ENCODE measurements around the gene FRMD4B.
A peak's percentile ranks its signal among the peaks of the same experiment; 100 is the strongest.

Gene FRMD4B

DNA sequence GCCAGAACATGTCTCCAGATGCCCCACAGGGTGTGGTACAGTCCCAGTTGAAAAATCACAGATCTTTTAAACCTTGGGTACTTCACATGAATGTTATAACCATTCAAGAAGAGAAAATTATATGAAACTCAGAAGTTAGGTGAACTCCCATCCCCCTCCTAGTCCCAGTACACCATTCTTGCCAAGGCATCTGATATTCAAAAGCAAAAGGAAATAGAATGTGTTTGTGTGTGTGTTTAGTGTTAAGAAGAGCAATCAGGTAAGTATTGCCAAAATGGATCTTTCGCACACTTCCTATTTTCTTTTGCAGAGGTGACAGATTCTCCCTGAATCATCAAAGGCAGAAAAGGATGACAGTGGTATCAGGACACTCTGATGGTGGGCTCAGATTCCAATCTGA lies 219.4 kb downstream of the FRMD4B start:
- DNase-seq: no peak

DNA sequence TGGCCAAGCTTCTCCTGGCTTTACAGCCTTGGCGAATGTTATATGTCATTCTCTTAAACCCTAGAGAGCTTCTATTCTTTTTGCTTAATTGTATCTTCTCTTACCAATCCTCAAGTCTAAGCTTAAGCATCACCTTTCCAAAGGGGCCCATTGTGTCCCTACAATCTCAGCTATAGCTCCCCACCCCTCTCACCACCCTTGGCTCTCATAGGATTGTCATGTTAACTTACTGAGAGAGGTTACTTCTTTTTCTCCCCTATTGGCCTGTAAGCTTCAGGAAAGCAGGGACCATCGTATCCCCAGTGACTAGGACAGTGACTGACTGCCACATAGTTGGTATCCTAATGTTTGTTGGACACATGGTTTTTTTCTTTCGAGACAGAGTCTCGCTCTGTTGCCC lies 220.1 kb downstream of the FRMD4B start:
- no peak for DNase-seq

DNA sequence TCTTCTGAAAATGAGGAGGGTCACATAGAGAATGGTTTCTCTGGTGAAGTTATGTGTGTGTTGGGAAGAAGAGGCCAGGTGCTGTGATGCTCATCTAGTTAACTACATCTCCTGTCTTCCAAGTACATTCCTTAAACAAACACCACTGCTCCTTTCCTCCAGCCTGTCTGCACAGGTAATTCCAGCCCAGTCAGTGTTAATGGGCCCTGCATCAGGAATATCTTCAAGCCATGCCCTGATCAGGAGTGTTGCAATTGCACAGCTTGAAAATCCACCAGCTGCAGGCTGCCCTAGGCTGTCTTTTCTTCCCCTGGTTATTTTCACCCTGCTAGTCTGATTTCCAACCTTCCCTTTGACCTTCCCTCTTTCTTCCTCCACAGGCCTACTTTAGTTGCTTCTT lies 221.6 kb downstream of the FRMD4B start:
- DNase-seq: no peak

DNA sequence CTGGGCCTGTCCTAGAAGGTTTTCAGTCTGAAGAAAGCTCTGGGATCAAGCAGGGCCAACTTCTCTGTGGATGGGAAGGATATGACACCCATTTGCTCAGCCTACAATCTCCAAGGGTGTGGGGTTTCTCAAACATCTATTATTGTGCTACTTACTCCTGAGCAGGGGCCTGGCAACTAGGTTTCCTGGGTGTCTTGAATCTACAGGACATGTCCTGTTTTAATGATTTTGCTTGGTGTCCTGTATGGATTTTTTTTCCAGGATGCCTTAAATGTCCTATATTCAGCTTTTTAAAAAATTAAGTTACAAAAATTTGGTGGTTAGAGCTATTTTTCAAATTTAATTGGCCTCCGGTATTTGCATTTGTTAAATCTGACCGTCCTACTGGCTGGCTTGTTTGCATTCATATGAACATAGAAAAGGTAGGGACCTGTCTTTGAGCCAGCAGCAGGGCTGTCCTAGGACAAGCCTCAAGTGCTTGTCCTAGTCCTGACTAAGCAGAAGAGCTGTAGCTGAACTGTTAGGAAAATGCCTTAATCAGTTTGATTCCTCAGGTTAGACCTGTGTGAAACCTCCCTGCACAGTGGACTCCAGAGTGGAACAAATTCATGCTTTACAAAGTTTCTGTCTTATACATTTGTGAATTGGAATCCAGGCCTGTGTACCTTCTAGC lies 223.4 kb downstream of the FRMD4B start:
- no peak for DNase-seq

- DNase-seq: peak; percentile 46
These were observed 224.1 kb downstream of the FRMD4B start for GRCh38 chr3:69161587-69162307.

GRCh38 chr3:69160525-69160924 lies 225.4 kb downstream of the FRMD4B start:
- DNase-seq: no peak

- no peak for DNase-seq
These were observed 225.8 kb downstream of the FRMD4B start for GRCh38 chr3:69160107-69160506.

GRCh38 chr3:69149586-69149985 lies 236.3 kb downstream of the FRMD4B start:
- no peak for DNase-seq

GRCh38 chr3:69145688-69146087 lies 240.2 kb downstream of the FRMD4B start:
- DNase-seq: no peak

- no peak for DNase-seq
These were observed 241.2 kb downstream of the FRMD4B start for GRCh38 chr3:69144631-69145245.

- no peak for DNase-seq
These were observed 242.3 kb downstream of the FRMD4B start for GRCh38 chr3:69143612-69144011.

- DNase-seq: no peak
These were observed 243.0 kb downstream of the FRMD4B start for GRCh38 chr3:69142797-69143454.

GRCh38 chr3:69142090-69142489 lies 243.8 kb downstream of the FRMD4B start:
- no peak for DNase-seq

GRCh38 chr3:69141313-69141712 lies 244.6 kb downstream of the FRMD4B start:
- DNase-seq: no peak

- no peak for DNase-seq
These were observed 248.5 kb downstream of the FRMD4B start for GRCh38 chr3:69137412-69137811.

- no peak for DNase-seq
These were observed 248.9 kb downstream of the FRMD4B start for GRCh38 chr3:69137005-69137404.

- DNase-seq: no peak
These were observed 255.2 kb downstream of the FRMD4B start for GRCh38 chr3:69130689-69131088.

- DNase-seq: no peak
These were observed 256.4 kb downstream of the FRMD4B start for GRCh38 chr3:69129531-69129930.

DNA sequence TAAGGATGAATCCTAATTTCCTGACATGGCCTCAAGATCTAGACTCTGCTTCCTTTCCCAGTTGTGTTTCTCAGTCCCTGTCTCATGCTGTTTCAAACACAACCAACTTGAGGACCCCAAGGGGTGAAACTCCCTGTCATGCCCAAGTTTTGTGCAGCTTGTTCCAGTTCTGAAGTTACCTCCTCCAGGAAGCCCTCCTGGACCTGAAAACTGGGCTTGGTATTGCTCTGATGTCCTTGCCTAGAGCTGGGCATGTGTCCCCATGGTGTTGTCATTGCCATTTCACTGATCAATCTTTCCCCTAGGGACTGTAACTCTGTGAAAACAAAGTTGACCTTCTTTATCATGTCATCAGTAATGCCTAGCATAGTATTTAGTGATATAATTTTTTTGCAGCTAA lies 257.4 kb downstream of the FRMD4B start:
- DNase-seq: no peak

GRCh38 chr3:69126999-69127398 lies 258.9 kb downstream of the FRMD4B start:
- no peak for DNase-seq

GRCh38 chr3:69126216-69126615 lies 259.7 kb downstream of the FRMD4B start:
- DNase-seq: no peak

DNA sequence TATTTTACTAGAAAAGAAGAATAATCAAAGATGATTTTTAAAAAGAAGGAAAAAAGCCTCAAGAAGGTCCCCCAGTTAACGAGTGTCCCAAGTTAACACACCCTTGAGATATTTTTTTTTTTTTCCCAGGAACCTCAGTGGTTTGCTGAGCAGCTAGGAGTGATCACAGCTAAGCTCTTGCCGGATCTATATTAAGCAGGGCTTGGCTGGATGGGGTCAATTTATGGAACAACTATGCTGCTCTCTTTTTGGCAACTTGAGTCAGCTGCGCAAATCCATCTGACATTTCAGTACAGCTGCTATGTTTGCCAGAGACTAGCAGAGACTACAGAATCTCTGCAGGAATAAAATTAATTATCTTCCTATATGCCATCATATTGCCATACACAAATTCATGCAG lies 263.5 kb downstream of the FRMD4B start, which contains the start of gene LMOD3:
TSS of gene LMOD3 (minus strand) at position 193 of the 400 bp plus-strand sequence. CDS start 209 bp downstream, outside the sequence.
- no peak for DNase-seq

- no peak for DNase-seq
These were observed 263.9 kb downstream of the FRMD4B start for GRCh38 chr3:69121950-69122349.

All from central memory CD4-positive, alpha-beta T cell (primary cell).